Endothelial cell of umbilical vein (primary cell): ENCODE measurements around the gene PRKACB.

Experiments
- EZH2 ChIP-seq: IDR thresholded peaks from 2 replicates; pipeline ENCODE4 v1.6.1; 2012; ENCODE audit warnings: borderline replicate concordance, low read depth, mild to moderate bottlenecking, moderate library complexity, low read length, inconsistent platforms; ENCODE audit not compliant: severe bottlenecking
- GATA2 ChIP-seq: IDR thresholded peaks from 2 replicates; pipeline ENCODE4 v1.7.0; 2011; ENCODE audit warnings: low read depth, mild to moderate bottlenecking, moderate library complexity, mixed read lengths, low read length; ENCODE audit not compliant: insufficient read length, insufficient read depth
- POLR2A ChIP-seq: IDR thresholded peaks from 2 replicates; pipeline ENCODE4 v1.6.1; 2012; ENCODE audit warnings: low read depth, mild to moderate bottlenecking, control low read depth, low read length
- POLR2AphosphoS5 ChIP-seq: IDR thresholded peaks from 2 replicates; pipeline ENCODE4 v1.6.1; 2012; ENCODE audit warnings: low read depth, mild to moderate bottlenecking, control low read depth, low read length, moderate library complexity; ENCODE audit not compliant: insufficient read depth
- TF ChIP-seq, protein P1 (sequence below), 2 donors: IDR thresholded peaks; 1 replicate in 1 of 2; 2 replicates in 1 of 2; pipeline ENCODE4 v1.5.1; 2011; ENCODE audit warnings: low read length in 2 of 2, mild to moderate bottlenecking in 2 of 2, moderate library complexity in 2 of 2, control low read depth in 1 of 2, inconsistent platforms in 1 of 2, low read depth in 1 of 2; ENCODE audit not compliant: insufficient read depth in 1 of 2; ENCODE audit errors: extremely low read depth in 1 of 2

DNA sequence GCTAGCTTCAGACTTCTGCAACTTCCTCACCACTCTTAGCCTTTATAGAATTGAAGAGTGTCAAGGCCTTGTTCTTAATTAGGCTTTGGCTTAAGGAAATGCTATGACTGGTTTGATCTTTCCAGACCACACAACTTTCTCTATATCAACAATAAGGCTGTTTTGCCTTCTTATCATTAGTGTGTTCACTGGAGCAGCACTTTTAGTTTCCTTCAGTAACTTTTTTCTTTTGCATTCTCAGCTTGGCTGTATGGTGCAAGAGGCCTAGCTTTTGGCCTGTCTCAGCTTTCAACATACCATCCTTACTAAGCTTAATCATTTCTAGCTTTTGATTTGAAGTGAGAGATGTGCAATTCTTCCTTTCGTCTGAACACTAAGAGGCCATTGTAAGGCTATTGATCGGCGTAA lies 8.6 kb downstream of the PRKACB start:
- no peak for TF ChIP-seq POLR2AphosphoS5
- TF ChIP-seq, protein P1, sequence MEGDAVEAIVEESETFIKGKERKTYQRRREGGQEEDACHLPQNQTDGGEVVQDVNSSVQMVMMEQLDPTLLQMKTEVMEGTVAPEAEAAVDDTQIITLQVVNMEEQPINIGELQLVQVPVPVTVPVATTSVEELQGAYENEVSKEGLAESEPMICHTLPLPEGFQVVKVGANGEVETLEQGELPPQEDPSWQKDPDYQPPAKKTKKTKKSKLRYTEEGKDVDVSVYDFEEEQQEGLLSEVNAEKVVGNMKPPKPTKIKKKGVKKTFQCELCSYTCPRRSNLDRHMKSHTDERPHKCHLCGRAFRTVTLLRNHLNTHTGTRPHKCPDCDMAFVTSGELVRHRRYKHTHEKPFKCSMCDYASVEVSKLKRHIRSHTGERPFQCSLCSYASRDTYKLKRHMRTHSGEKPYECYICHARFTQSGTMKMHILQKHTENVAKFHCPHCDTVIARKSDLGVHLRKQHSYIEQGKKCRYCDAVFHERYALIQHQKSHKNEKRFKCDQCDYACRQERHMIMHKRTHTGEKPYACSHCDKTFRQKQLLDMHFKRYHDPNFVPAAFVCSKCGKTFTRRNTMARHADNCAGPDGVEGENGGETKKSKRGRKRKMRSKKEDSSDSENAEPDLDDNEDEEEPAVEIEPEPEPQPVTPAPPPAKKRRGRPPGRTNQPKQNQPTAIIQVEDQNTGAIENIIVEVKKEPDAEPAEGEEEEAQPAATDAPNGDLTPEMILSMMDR (IDR thresholded peaks at IDR 0.05; ENCODE audit: extremely low read depth in 1 of 2, insufficient read depth in 1 of 2, low read depth in 1 of 2, low read length in 2 of 2), result no peak
- no peak for TF ChIP-seq EZH2
- no peak for TF ChIP-seq POLR2A
- TF ChIP-seq GATA2, result no peak
